HG03460 (cell line): ENCODE results near the gene TRIL.

ENCODE experiments used
- ATAC-seq: cut with Tn5 transposase; IDR thresholded peaks from one replicate; pipeline ENCODE4 v1.9.1; 2021; ENCODE audit not compliant: unreplicated experiment

The TRIL gene, protein sequence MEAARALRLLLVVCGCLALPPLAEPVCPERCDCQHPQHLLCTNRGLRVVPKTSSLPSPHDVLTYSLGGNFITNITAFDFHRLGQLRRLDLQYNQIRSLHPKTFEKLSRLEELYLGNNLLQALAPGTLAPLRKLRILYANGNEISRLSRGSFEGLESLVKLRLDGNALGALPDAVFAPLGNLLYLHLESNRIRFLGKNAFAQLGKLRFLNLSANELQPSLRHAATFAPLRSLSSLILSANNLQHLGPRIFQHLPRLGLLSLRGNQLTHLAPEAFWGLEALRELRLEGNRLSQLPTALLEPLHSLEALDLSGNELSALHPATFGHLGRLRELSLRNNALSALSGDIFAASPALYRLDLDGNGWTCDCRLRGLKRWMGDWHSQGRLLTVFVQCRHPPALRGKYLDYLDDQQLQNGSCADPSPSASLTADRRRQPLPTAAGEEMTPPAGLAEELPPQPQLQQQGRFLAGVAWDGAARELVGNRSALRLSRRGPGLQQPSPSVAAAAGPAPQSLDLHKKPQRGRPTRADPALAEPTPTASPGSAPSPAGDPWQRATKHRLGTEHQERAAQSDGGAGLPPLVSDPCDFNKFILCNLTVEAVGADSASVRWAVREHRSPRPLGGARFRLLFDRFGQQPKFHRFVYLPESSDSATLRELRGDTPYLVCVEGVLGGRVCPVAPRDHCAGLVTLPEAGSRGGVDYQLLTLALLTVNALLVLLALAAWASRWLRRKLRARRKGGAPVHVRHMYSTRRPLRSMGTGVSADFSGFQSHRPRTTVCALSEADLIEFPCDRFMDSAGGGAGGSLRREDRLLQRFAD

DNA sequence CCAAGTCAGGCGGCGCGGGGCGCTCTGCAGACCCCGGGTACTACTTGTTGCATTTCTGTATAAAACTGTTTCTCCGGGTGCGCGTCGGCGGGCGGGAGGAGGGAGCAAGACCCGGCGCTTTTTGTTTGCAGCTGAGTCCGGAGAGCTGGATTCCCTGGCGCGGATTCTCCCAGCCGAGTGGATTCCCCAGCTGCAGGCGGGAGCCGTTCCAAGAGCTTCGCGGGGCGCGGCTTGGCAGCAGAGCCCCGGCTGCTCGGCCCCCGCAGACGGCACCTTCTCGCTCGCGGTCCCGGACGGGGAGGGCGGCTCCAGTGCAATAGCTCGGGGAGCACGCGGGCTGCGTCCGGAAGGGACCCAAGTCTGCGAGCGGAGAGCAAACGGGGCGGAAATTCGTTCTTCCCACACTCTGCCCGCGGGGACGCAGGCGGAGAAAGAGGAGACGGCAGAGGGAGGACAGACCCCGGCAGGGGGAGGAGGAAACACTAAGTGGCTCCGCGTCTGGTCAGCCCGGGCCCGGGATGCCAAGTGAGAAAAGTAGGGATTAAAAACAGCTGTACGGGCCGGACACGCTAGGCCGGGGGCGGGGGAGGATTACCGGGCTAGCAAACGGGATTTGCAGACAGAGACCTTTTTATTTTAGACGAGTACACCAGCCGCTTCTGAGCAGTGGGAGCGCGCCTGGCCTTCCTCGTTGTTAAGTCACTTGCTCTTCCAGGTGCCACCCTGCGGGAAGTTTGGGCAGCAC is at the start of gene TRIL:
TRIL (minus strand) TSS at position 96 of the 745 bp plus-strand sequence. CDS start 284 bp downstream, outside the sequence.
- ATAC-seq: no peak

DNA sequence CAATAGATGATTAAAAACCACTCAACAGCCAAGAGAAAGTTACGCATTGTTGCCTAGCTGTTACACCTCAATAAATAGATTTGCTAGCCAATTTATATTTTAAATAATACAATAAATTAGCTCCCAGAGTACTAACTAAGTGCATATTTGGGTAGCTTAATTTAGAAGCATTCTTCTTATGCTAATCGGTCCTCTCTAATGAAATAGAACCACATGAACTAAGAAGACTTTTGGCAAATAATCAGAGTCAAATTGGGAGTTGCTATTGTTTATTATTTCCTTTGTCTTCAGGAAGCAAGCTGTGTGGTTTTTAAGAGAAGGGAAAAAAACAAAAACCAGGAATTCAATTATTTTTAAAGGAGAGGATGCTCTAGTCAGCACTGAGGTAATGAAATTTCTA is 49.0 kb upstream of the TRIL start:
- no peak for ATAC-seq

DNA sequence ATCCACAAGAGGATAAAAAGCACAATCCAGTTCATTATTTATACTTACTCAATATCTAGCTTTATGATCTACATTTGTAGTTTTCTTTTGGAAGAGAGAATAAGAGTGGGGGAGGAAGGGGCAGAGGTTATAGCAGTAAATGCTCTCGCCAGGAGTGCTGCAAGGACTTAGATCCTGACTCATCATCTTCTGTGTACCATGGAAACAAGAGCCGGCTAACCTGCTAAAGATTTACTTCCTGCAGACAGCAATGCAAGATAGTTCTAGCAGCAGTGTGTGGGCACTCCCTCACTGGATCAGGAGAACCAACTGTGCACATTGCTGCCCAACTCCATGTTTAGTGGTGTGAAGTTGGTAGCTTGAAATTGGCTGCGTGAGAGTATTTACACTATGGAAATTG is 47.7 kb upstream of the TRIL start:
- ATAC-seq: no peak

DNA sequence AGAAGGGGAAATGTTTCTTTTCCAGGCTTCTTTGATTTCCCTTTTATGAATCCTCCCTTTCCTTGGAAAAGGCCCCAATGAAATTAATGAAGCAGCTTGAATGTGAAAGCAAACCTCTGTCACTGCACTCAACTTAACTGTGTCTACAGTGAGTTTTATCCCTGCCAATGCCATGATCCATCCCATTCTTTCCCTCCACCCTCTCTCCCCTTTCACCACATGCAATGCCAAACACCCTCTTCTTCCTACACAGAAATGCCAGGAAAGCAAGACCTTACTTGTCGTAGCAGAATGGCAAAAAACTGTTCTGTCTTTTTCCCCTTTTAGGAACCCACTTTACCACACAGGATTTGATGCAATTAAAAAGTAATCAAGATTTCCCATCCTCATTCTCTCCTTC is 47.3 kb upstream of the TRIL start:
- ATAC-seq: no peak

DNA sequence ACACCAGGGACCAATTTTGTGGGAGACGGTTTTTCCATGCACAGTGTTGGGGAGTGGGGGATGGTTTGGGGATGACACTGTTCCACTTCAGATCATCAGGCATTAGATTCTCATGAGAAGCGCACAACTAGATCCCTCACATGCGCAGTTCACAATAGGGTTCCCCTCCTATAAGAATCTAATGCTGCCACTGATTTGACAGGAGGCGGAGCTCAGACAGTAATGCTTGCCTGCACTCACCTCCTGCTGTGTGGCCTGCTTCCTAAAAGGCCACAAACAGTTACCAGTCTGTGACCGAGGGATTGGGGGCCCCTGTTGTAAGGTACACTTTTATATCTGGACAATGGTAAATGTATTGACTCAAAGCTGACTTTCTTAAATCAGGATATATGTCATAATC is 45.6 kb upstream of the TRIL start:
- no peak for ATAC-seq

DNA sequence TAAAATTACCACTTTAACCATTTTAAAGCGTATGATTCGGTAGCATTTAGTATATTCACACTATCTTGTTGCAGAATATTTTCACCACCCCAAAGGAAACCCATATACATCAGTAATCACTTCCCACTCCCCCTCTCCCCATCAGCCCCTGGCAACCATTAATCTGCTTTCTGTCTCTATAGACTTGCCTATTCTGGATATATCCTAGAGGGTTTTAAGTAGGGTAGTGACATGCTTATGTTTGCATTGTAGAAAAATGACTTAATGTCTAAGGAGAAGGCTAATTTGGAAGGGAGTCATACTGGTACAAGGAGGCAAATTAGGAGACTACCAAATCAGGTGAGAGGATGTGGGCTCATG is 42.6 kb upstream of the TRIL start:
- ATAC-seq: no peak

DNA sequence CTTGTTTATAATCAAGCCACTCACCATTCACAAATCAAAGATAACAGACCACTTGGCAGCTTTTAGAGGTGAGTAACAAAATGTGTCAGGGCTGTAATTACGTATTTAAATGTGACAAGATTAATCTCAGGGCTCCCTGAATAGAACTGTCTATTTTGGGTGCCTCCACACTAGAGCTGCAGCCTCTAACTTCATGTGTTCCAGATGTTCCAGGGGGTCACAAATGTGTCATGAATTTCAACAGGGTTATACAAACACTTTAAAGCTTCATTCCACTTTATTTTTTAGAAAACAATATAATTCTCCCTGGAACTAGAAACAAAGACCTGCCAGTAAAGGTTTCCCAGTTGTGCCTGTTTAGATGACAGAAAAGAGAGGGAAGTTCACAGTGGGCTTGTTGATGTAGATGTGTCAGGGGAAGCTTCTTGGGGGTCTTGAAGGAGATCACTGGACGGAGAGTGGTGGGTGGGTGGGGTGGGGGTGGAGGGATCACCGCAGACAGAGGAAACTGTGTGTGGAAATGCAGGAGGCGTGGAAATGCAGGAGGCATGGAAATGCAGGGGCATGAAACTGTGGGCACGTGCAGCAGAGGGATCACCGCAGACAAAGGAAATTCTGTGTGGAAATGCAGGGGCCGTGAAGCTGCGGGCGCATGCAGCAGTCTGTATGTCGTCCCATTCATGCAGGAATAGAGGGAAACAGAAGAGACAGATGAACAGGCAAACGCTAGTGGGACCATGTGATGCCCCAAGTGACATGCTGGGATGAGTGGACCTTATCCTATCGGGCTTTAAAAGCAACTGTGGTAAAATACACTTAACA is 42.0 kb upstream of the TRIL start:
- ATAC-seq: no peak

DNA sequence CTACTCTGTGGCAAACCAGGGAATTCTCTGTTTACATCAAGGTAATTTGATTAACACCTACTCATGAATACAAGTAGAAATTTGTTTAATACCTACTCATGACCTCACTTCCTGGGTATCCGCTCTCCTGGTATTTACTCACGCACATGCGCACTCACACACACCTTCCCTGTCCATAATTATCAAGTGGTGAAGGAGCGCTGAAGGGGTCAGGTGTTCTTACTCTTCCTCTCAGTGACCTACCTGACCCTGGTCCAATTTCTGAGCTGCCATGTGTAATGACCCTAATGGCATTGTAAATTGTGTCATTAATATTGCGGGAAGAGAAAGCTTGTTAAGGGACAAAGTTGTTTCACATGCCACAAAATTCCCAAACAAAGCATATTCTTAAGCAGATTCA is 41.3 kb upstream of the TRIL start:
- no peak for ATAC-seq

DNA sequence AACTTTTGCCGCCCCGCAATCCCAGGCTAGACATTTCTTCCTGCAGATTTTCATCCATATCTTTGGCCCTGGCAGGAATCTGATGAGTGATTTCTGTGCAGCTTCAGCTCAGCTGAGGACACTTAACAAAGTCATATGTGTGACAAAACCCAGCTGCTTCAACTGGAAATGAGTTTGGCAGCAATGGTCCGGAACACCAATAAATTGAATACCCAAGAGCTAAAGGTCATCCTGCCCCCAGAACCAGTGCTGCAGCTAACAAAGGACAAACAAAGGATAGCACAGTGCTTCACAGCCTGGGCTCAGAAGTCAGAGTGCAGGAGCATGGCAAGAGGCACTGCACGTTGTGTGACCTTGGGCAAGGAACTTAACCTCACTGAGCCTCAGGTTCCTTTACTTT is 40.0 kb upstream of the TRIL start:
- no peak for ATAC-seq

DNA sequence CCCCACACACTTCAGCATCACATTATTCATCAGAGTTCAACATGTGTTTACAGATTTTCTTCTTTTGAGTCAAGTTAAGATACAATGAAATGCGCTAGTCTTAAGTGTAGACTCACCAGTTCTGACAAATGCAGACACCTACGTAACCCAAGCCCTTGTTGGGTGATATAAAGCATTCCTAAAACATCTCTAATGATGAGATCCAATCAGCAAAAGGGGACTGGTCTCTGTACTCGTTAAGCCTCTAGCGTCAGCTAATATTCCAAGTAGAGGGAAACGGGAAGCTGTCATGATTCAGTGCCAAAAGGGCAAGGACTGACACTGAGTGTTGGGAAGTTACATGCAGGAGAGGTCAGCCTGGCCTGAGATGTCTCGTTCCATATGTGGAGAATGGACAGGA is 38.7 kb upstream of the TRIL start:
- no peak for ATAC-seq

DNA sequence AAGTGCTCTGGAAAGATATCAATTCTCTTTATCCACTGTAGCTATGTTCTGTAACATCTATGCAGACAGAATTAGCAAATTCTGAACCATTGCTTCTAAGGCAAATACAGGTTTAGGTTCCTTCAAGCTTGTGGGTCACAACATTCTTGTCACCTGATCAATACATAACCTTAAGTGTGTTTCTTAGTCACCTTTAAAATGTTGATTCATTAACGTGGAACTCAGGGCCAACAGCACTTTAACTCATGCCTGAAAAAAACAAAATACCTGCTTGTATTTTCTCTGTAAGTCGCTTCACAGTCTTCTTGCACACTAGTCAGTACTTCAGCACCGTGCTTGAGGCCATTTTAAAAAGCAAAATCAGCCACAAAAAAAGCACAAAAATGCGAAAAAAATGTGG is 35.2 kb upstream of the TRIL start:
- ATAC-seq: no peak

DNA sequence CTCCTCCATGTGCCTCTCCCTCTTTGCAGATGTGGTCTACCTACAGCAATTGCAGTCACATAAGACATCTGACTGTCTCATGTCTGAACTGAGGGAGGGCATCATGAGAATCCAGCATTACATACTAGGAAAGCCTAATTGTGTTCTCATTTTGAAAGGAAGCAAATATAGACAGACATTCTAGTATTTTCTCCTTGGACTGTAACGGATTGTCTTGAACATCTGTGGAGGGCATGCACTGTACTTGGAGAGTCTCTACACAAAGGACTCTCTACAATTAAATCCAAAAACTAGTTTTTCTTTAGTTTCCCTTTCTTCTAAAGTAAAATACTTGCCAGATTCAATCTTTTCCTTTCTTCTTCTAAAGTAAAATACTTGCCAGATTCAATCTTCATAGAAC is 34.7 kb upstream of the TRIL start:
- no peak for ATAC-seq

DNA sequence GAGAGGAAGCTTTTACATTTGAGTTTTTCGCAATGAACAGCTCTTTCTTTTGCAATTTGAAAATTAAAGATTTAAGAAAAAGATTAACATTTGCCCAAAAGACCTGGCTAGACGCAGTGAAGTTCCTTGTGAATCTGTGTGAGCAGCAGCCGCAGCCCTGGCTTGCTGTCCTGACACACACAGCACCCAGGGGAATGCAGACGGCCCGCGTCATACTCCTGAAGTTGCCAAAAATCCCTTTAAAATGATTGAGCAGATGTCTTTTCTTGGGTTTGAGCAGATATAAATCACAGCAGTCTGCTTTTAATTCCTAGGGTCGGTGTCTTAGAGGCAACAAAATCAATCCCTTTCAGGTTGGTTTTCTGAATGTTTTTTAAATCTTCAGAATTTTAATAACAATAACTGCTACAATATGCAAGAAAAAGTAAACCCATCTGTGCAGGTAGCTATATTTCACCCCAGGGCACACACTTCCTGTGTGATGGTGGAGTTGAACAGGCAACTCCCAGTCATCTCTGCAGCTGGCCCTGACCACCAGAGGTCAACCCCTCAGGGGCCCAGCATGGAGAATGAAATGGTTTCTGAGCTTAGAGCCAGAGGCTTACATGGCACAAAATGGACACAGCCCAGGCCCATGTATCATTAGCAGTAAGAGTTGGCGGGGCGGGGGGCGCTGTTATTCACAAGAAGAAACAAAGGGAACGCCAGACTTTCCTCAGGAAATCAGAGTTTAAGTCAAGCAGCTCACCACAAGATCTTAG is 32.2 kb upstream of the TRIL start:
- no peak for ATAC-seq

DNA sequence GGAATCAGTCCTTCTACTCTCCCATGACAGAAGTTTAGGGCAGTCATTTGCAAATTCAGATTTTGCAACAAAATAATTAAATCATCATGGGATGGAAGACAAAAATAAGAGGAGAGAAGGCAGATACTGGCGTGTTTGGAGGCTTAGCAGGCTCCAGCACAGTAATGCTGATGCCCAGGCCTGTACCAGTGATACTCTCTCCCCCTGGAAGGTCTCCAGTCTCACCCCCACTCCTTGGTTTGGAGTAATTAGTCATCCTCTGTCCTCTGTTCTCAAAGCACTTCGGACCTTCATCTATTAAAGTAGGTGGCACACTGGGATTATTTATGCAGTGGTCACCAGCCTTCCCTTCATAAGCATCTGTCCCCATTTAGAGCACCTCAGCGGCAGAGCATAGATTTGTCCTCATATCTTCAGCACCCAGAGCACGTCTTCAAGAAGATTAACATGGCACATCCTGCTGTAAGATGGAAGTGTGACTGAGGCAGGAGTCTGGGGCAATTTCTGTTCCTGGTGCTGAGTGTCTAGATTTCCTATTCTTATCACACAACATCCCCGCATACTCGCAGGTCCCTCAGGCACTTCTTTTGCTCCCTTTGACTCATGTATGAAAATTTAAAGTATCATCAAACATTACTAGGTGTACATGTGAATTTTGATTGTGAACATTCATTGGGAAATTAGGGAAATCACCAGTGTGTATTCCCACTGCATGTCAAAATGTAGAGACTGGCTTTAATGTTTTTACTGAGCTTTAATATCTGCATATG is 31.3 kb upstream of the TRIL start:
- no peak for ATAC-seq

DNA sequence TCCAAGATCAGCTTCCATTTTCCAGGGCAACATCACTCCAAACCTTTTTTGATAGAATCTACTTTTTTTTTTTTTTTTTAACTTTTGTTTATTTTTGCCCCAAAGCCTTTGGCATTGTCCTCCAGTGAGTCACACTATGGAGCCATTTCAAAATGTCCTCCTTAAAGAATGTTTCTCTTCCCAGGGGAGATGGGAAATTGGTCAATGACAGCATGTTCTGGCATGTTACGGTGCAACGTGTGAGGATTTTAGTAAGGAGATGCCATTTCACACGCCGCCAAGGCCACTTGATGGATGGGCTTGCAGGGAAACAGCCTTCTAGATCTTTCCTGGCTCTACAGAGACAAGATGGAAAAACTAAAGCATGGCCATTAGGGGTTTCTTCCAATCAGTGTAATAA is 30.7 kb upstream of the TRIL start:
- no peak for ATAC-seq

DNA sequence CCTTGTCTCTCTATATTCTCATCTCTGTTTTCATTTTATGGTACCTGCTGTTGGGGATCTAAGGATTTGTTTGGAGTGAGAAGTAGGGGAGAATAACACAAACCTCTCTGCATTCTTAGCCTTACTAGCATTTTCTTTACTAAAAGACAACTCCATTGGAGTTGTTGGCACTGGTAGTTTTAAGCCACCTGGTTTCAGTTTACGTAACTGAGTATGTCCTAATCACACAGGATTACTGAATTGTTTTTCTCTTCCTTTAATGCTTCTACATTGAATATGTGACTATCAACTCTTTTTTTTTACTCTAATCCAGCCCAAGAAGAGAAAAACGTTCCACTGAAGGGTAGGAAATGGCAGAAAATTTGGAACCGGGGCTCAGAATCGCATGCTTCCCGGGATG is 30.0 kb upstream of the TRIL start:
- ATAC-seq: no peak

DNA sequence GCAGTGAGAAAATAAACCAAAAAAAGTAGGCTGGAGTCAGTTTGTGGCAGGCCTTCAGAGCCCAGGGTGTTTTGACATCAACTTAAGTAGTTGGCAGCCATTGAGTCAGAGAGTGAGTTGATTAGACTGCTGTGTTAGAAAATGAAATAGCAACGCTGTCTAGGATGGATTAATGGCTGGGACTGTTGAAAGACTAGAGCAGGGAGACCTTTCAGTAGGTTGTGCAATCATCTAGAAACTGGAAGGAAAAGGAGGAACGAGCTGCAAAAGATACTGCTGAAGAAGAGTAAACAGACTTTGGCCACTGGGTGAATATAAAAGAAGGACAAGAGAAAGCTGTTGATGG is 28.6 kb upstream of the TRIL start:
- ATAC-seq: no peak

DNA sequence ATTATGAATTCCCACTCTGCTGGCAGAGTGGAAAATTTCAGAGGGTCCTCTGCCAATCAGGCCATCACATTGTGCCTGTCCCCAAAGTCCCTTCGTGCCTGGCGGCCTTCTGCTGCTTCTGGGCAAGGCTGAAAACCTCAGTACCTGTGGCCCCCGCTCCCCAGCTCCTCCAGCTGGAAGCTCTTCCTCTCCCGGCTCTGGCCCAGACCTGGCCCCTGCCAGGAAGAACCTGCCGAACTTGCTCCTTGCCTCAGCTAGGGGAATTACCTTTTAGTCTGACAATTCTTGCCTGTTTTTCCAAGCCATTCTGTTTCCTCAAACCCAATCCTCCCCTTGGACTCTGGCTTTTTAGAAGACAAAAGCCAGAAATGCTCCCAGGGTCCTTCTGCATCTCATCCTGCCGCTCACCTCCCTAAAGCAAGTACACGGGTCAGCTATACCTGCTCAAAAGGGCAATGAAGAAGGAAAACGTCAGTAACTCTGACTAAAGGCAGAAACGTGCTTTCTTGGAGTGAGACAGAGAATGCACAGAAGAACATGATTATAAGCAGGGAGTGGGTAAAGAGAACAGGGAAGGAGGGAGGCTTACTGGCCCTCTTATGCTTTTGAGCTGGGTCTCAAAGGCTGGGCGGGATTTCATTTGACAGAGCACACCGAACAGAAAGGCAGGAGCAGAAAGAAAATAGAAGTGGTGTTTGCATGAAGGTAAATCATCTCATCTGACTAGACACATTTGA is 28.1 kb upstream of the TRIL start:
- ATAC-seq: no peak

DNA sequence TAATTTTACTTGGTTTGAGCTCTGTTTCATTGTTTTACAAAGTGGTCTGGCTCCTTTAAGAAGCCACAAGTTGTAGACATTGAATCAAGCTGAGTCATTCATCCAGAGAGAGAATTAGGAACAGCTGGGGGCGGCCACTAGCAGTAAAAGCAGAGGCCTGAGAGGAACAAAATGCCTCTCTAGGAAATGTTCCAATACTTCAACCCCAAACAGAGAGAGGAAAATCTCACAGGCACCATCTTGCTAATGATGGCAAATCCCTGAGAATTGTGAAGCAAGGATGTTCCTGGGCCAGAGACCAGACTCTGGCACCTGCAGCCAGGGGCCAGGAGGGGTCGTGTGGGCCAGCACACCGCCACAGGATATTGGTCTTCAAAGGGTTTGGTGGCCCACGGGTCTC is 26.5 kb upstream of the TRIL start:
- ATAC-seq: no peak
